GM19240 (cell line): ENCODE measurements around the gene OPRD1.
"Not testable (repeated sequence)": the region's sequence is repeated elsewhere in the genome, so short reads cannot be mapped to it uniquely, and the experiment has no call there.

ENCODE experiments used
- DNase-seq: peaks from one replicate; pipeline ENCODE4 v3.0.0; 2011; ENCODE audit warnings: low spot score; ENCODE audit not compliant: insufficient read length

OPRD1 gene

DNA sequence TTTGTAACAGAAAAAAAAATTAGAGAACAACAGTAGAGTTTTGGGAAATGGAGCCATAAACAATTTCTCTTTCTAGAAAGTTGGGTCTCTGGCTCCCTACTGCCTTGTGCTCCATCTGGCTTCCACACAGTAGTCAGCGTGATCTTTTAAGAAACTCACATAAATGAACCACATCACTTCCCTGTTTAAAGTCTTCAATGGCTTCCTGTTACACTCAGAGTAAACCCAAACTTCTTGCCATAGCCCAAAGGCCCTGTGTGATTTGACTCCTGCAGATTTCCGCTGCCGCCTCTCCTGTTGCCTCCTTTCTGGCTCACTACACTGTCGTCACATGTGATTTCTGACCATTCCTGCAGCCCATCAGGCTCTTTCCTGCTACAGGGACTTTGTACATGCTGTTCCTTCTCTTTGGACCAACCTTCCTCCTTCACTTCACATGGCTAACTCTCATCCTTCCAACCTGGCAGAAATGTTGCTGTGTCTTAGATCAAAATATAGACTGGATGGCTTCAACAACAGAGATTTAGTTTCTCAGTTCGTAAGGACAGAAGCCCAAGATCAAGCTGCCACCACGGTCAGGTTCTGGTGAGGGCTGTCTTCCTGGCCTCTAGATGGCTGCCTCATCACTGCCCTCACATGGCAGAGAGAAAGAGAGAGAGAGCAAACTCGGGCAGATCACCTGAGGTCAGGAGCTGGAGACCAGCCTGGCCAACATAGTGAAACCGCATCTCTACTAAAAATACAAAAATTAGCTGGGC, 34.0 kb downstream of the OPRD1 start:
- no peak for DNase-seq

DNA sequence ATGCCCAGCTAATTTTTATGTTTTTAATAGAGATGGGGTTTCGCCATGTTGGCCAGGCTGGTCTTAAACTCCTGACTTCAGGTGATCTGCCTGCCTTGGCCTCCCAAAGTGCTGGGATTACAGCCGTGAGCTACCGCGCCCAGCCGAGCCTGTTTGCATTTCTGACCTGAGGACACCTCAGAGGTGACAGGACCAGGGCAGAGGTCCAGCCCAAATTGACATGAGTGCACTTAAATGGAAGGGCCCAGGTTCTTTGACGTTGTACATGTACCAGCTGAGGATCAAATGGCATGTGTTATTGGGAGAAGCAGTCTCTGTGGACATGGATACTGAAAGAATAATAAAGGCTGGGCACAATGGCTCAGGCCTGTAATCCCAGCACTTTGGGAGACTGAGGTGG, 35.2 kb downstream of the OPRD1 start:
- not testable (repeated sequence) for DNase-seq

DNA sequence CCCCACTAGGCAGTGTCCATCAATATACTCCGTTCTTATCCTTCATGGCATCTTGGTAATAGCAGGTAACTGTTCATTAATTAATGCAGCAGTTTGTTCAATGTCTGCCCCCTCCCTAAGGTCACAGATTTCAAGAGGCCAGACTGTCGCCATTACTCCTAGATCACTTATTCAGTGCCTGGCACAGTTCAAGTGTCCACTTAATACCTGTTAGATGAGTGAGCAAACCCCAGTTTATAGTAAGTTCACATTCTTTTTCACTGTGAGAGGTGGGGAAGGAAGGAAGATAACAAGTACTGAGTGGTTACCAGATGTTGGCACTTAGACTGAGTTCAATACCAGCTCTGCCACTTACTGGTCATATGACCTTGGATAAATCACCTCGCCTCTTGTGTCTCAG, 36.4 kb downstream of the OPRD1 start:
- no peak for DNase-seq

DNA sequence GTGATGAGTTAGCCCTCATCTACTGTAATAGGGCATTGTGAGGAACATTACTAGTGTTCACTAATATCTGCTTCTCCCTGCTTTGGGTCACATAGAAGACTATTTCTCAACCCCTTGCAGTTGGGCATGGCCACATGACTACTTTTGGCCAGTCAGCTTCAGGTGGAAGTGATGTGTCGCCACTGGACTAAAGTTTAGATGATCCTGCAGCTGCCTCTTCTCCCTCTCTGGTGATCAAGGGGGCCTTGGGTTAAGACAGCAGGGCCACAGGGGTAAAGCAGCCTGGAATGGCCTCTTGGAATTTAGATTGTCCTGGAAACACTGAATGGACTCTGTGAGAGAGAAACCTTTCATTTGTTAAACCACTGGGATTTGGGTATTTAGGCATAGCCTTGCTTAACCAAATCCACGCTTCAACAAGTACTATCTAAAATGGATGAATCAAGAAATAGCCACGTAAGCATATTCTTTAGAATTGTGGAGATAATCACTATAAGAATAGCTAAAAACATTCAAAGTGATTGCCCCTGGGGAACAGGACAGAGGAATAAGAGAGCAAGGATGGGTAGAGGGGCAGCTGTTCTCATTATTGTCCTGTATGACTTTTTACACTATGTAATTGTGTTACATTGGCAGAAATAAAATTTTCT, 41.2 kb downstream of the OPRD1 start:
- DNase-seq = no peak

DNA sequence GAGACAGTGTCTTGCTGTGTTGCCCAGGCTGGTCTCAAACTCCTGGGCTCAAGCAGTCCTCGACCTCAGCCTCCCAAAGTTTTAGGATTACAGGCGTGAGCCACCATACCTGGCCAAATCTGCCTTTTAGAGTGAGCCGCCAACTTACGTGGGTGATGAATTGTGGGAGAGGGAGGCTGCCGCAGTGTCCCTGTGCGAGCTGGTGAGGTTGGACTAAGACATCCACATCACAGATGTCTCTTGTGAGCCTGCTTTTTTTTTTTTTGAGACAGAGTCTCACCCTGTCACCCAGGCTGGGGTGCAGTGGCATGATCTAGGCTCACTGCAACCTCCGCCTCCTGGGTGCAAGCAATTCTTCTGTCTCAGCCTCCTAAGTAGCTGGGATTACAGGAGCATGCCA, 42.4 kb downstream of the OPRD1 start:
- not testable (repeated sequence) for DNase-seq

DNA sequence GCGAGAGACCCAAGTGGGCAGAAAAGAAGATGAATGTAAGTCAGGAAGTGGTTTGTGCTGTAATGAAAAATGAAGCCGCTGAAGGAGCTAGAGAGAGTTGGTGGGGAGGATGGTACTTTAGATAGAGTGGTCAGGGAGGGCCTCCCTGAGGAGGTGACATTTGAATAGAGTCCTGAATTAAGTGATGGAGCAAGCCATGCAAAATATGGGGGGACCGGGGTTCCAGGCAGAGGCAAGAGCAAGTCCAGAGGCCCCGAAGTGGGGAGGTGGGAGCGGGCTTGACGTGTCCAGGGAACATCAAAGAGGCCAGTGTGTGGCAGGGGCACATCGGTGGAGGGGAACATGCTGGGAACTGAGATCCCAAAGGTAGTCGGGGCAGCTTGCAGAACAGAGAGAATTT, 43.1 kb downstream of the OPRD1 start:
- DNase-seq = no peak

DNA sequence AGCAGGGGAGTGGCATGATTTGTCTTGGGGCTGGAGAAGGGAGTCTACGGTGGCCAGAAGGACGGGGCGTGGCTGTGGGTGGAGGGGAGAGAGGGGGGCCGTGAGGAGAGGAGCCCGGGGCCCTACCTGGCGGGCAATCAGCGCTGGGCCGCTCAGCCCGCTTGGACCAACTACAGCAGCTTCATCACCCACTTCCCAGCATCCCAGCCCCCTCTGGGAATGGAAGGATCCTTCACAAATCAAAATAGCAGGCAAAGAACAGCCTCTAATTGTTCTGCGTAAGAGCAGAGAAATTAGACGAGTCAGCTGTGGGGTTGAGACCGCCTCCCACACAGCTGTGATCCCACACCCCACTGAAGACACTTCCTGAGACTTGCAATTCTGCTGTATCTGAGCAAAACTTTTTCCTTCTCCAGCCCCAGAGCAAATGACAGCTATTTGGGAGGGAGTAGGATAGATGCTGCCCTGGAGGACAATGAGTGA, 43.5 kb downstream of the OPRD1 start:
- DNase-seq = no peak

DNA sequence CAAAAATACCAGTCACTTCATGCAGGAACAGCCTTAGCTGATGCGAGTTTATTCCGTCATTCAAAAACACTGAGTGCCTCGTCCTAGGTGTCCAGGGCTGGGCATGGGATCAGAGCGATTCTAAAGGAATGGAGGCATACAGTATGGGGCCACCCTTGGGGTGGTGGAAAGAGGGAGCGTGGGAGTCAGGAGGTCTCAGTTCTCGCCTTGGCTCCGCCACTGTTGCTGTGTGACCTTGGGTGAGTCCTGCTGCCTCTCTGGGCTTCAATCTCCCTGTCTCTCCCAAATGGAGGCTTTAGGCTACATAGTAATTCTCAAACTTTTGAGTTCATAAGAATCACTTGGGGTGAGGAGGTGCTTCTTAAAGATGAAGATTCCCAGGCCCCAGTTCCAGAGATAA, 44.0 kb downstream of the OPRD1 start:
- no peak for DNase-seq

DNA sequence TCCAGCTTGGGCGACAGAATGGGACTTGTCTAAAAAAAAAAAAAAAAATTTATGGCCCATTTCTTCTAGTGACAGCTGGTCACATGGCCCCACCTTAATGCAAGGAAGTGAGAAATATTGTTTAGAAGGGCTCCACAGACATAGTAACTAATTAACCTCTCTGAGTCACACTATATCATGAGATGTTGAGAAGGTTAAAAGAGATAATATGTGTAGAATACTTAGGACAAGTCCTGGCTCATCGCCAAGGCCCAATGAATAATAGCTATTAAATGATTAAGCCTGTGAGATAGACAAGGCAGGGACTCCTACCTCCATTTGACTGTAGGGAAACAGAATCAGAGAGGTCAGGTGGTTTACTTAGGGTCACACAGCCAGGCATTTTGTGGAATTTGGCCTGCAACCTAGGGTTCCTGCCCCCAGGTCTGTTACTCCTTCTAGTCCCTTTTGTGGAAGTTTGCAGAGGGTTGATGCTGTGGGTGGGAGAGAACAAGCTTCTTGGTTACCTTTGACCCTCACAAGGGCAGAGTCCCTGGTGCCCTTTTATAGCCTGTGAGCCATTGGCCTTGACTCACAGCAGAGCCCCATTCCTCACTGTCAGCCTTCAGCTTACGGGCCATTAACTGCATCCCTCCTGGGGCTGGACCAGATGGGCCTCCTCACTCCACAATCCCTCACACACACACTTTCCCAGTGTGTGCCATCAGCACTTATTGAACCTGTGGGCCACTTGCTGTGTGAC, 48.5 kb downstream of the OPRD1 start:
- no peak for DNase-seq

DNA sequence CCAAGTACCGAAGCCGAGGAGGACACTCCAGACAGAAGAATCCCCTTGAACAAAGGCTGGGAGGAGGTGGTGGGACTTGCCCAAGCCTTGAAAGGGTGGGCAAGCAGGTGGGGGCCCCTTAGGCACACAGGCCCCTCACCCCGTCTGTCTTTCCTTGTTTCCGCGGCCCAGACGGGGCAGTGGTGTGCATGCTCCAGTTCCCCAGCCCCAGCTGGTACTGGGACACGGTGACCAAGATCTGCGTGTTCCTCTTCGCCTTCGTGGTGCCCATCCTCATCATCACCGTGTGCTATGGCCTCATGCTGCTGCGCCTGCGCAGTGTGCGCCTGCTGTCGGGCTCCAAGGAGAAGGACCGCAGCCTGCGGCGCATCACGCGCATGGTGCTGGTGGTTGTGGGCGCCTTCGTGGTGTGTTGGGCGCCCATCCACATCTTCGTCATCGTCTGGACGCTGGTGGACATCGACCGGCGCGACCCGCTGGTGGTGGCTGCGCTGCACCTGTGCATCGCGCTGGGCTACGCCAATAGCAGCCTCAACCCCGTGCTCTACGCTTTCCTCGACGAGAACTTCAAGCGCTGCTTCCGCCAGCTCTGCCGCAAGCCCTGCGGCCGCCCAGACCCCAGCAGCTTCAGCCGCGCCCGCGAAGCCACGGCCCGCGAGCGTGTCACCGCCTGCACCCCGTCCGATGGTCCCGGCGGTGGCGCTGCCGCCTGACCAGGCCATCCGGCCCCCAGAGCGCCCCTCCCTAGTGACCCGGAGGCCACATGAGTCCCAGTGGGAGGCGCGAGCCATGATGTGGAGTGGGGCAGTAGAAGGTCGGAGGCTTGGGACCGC, 50.8 kb downstream of the OPRD1 start:
- DNase-seq = no peak

DNA sequence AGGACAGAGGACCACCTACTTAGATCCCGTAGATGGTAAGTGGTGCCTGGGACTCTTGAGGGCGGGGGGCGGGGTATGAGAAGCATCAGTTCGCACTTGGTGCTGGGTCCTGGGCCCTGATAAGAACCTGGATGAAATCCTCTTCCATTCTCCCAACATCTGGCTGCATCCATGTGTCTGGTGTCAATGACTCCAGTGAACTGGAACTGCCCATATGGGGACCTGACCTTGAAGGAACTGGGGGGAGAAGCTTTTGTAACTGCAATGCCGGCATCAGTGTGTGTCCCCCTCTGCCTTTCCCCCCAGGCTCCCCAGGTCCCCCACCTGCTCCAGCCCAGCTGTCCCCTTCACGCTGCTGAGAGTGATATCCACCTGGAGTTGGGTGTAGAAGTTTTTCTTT, 52.7 kb downstream of the OPRD1 start:
- DNase-seq = no peak

DNA sequence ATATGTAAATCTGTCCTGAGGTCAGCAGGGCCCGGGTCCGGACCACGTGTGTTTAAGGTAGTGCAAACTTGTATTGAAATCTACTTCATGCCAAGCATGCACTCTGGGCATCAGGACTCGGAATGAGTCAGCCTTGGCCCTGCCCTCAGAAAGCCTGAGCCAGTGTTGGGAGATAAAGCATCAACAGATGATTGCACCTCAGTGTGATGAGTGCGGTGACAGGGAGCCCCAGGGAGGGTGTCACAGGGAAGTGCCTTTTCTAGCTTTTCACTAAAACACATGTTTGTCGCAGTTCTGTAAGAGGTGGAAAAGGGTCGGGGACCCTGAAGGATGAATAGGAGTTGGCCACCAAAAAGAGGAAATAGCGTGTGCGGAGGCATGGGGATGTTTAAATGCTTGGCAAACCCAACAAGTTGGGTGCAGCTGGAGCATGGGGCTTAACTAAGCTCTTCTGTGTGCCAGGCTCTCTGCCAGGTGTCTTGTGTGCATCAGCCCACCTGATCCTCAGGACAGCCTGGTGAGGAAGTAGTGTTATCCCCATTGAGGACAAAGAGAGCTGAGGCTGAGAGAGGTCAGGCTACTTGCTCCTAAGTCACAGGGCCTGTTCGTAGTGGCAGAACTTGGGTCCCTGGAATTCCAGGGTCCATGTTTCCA, 54.2 kb downstream of the OPRD1 start:
- no peak for DNase-seq

DNA sequence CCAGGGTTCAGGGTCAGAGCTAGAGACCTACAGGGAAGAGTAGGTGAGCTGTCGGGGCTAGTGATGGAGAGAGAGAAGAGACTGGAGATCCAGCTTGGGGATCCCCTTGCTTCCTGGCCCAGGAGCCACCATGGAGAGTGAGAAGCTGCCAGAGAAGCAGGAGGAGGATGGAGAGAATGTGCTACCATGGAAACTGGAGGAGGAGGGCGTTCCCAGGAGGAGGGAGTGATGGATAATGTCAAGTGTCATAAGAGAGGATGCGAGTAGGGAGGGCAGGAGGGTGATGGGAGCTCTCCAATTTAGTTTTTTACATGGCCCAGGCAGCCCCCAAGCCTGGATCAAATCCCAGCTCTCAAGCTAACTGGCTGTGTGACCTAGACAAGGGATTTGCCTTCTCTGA, 55.9 kb downstream of the OPRD1 start:
- no peak for DNase-seq

DNA sequence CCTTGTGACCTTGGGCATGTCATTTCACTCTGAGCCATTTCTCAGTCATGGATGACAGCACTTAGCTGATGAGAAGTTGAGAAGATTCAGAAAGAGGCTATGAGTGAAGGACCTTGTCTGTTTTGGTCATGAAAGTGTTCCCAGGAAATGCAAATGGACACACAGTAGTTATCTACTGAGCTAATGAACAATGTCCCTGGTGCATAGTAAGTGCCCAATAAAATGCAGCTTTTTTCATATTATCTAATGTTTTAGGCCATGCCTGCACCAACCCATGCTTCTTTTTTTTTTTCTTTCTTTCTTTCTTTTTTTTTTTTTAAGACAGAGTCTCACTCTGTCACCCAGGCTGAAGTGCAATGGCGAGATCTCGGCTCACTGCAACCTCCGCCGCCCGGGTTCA, 58.0 kb downstream of the OPRD1 start:
- DNase-seq = no peak

DNA sequence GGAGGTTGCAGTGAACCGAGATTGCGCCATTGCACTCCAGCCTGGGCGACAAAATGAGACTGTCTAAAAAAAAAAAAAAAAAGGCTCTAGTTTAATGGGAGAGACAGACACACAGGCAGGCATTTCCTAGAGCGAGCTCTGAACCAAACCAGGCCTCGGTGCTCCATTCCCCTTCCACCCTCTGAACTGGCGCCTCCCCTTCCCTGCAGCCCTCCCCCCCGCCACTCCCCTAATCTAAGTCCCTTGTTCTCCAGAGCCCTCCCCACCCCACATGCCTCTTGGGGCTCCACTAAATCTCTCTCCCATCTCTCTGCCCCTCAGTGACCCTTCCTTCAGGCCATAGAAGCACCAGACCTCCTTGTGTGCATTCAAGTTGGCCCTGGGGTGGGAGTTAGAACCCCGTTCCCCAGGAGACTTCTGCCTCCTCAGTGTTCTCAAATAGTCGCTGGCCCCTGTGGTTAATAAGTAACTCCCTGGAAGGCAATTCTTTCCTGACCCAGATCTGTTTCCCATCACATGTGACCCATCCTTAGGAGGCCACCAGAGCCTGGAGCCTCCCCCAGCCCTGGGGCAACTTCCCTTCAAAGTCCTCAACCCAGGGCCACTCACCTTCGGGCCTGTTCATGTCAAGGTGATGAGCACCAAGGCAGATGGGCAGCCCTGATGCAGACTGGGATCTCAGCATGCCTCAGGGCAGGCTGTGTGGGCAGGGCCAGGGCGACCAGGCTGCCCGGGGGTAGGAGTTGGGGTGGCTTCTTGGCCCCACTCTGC, 59.8 kb downstream of the OPRD1 start:
- DNase-seq = no peak

DNA sequence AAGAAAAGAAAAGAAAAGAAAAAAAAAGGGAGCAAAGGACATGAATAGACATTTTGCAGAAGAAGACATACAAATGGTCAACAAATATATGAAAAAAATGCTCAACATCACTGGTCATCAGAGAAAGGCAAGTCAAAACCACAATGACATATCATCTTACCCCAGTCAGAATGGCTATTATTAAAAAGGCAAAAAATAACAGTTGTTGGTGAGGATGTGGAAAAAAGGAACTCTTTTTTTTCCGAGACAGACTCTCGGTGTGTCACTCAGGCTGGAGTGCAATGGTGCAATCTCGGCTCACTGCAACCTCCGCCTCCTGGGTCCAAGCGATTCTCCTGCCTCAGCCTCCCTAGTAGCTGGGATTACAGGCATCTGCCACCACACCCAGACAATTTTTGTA, 63.2 kb downstream of the OPRD1 start:
- DNase-seq = not testable (repeated sequence)

DNA sequence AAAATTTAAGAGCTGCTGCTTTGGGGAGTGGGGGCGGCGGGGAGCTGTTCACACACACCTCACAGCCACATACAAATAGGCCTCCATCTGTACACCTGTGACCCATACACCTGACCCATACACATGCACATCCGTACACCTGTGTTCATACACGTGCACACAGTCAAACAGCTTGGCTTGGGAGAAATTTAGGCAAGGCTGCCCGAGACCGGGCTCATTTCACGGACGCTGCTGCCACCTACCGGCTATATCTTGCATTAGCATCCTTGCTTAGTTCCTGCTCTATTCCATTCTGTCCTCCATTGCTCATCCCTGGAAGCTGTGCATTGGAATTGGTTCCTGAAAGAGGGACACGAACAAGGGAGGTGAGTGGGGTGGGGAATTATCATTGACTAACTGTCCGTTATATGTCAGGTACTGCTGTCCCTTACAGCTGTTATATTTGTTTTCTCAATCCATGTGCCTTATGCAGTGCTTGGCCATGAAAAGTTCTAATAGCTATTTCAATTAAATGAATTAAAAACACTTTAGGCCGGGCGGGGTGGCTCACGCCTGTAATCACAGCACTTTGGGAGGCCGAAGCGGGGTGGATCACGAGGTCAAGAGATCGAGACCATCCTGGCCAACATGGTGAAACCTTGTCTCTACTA, 65.3 kb downstream of the OPRD1 start:
- DNase-seq = peak; percentile 61

DNA sequence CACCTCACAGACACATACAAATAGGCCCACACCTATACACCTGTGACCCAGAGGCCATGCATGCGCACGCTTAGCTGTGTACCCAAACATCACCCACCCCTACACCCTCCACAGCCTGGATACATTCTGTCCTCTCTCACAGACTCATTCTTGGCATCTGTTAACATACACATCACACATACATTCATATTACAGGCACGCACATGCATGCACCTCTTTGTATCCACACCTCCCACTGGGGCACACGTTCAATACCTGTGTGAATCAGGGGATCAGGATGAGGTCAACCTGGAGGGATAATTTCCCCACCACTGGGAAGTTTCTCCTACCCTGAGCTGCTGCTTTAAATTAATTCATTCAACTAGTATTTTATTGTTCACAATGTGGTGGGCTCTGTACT, 66.8 kb downstream of the OPRD1 start:
- DNase-seq = no peak

DNA sequence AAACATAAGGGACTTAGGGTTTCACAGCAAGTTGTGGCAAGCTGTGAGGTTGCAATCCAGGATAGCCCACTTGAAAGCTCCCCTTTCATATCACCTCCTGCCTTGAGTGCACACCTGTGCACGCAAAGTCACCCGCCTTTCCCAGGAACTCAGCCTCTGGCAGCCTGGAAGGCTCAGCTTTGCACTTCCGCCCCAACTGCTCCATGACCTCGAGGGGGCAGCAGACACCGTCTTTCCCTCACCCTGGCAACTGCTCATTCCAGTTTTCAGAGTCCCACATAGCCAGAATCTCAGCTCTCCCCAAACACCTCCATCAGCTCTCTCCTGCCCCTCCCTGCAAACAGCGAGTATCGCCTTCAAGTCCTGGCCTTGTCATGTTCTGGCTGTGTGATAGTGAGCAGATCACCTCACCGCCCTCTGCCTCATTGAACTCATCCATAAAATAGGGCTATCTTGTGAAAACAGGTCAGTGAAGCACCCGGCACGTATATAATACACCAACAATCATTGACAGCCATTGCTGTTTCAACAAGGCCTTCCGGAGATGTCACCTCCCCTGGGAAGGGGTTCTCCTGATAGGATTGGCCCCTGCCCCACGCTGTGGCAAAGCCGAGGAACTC, 70.1 kb downstream of the OPRD1 start:
- DNase-seq = peak; percentile 53
